ENCODE measurements around the gene TMEM51.
"Not testable (repeated sequence)": the region's sequence is repeated elsewhere in the genome, so short reads cannot be mapped to it uniquely, and the experiment has no call there.

TMEM51 gene

DNA sequence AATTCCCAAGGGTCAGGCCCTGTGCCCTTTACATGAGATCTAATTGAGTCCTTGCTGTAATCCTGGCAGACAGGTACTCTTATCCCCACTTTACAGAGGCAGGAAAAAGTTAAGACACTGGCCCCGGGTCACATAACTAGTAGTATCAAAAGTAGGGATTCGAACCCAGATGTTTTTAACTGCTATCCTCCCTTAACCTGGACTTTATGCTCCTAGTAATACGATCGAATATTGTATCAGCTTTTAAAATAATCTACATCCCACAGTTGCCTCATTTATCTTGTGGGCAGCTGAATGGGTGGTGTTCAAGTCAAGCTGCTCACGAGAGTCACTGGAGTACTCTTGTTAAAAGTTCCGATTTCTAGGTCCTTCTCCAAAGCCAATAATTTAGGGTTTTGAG is 25.5 kb upstream of the TMEM51 start:
- DNase-seq (ENCODE audit: low read depth in 3 of 3): no peak

DNA sequence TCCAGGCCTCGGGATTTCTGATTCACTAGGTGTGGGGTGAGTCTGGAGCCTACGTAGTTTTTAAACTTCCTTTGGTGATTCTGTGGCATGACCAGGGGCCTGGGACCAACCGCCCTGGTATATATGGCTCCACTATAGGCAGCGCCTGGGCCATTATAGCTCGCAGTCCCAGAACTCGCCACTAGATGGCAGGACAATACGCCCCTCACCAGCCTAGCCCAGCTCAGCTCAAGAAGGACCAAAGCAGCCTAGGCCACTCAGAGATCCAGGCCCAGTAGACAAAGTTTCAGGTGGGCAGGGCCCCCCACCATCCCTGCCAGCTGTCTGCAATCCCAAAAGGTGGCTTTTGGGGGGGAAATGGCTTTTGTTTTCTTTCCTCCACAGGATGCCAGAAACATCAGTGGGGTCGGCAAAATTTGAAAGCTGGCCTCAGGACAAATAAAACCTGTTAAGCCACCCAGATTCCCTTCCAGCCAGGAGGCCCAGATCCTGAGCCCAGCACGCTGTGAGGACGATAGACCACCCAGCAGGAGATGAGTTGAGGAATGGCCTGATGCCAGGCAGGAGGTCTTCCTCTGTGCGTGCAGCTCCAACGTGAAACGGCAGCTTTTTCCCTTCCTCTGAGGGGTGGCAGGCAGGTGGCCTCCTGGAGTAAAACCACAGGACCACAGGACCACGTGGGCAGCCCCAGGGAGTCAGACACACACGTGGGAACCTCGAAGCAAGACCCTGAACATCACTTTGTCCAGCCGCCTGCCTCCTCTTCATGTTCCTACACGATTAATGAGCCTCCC is 24.8 kb upstream of the TMEM51 start:
- DNase-seq (ENCODE audit: low read depth in 3 of 3): peak; percentile 40 to 57 (median 41)

DNA sequence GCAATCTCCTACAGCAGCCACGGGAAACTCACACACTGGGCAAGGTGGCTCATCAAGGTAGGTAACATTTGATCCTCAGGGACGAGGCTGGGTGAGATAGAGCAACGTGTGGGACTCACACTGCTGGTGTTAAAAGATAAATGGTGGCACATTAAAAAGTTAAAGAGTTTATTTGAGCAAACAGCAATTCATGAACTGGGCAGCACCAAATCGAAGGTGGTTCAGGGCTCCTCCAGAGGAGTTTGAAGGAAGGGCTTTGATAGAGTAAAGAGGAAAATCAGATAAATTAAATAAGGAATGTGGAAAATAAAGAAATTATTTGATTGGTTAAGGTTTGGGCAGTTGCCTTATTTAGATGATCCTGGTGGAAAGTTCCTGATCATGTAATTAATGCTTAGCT is 23.6 kb upstream of the TMEM51 start:
- no peak for DNase-seq (ENCODE audit: low read depth in 3 of 3)

DNA sequence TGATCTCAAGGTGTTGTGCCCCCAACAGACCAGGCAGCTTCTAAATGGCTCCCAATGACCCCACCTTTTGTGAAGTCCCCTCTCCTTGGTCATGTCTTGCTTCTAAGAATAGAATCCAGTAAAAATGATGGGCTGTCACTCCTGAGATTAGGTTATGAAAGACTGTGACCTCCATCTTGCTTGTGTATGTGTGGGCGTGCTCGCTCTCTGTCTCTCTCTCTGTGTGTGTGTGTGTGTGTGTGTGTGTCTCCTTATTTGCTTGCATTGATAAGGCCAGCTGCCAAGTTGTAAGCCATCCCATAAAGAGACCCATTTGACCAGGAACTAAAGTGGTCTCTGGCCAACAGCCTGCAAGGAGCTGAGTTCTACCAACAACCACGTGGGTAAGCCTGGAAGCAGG is 22.9 kb upstream of the TMEM51 start:
- DNase-seq (ENCODE audit: low read depth in 3 of 3): no peak

DNA sequence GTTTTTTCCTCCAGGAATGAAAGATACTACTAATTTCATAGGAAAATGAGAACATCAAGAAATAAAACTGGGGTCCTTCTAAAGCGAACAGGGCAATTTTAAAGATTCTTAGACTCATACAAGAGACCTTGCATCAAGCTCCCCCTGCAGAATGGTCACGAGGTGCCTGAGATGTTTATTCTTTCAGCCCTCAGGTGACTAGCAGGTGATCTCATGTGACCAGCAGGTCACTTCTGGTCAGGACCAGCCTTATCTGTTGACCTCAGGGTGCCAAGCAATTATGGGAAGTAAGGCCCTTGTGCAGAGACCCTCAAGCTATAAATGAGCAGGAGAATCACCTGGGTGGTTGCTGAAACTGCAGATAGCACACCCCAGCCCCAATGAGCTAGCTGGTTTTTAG is 20.6 kb upstream of the TMEM51 start:
- DNase-seq (ENCODE audit: low read depth in 3 of 3): no peak

DNA sequence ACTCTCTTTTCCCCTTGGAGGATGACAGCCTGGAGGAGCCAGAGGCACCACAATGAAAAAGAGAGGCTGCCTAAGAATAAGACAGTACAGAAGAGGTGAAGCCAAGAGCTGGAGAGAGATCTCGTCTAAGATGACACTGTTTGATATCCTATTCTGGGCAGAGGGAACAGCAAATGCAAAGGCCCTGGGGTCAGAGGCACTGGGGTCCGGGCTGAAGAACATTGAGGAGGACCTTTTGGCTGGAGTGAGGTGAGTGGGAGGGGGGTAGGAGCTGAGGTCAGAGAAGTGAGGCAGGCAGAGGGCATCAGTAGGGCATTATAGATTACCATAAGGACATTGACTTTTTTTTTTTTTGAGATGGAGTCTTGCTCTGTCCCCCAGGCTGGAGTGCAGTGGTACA is 19.3 kb upstream of the TMEM51 start:
- no peak for DNase-seq (ENCODE audit: low read depth in 3 of 3)

DNA sequence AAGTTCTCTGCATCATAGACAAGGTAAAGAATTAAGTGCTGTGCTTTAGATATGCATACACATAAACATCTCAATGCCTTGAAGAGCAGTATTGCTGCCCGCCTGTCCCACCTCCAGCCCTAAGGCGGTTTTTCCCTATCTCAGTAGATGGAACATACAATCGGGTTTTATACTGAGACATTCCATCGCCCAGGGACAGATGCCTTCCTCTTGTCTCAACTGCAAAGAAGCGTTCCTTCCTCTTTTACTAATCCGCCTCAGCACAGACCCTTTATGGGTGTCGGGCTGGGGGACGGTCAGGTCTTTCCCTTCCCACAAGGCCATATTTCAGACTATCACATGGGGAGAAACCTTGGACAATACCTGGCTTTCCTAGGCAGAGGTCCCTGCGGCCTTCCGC is 17.9 kb upstream of the TMEM51 start:
- DNase-seq (ENCODE audit: low read depth in 3 of 3): not testable (repeated sequence)

DNA sequence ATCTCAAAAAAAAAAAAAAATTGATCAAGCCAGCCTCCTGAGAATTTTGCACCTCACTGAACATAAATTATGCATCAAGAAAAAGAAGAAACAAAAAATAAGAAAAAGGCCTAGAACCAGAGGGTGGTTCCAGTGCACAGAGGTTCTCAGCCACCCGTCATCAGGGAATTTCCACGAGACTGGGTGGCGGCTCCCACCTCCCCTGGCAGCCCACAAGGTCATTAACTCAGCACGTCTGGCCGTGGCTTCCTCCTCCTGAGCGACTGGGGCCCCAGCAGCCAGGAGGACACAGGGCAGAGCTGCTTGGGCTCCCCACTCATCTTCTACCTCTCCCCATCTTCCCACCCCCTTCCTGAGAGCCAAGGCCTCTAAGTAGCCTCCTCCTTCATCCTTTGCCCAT is 15.7 kb upstream of the TMEM51 start:
- no peak for DNase-seq (ENCODE audit: low read depth in 3 of 3)

DNA sequence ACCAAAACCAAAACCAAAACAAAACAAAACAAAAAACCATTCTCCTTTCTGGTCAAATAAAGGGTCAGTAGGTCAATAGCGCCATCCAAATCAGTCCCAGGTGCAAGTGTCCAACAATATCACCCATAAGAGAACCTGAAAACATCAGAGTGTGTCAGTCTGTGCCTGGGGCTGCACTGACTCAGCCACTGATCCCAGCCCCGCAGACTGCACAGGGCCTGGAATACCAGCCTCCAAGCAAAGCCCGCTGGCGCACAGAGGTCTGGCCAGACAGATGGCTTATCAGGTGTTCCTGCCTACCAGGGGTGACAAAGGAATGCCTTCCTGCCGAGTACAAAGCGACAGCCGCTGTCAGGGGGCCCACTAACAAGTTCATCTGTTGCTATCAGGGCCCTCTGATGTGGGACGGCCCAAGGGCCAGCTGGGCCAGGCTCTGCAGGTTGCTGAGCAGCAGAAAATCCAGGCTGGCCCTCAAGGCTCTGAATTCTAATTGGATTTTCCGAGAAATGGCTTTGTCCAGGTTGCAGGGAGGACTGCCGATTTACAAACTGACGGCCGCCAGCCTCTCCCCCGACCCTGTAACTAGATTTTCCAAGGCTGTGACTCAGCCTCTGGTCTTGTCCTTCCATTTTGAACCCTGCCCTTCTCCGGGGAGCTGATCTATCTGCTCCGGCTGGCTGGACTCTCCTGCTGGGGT is 13.7 kb upstream of the TMEM51 start:
- no peak for DNase-seq (ENCODE audit: low read depth in 3 of 3)

DNA sequence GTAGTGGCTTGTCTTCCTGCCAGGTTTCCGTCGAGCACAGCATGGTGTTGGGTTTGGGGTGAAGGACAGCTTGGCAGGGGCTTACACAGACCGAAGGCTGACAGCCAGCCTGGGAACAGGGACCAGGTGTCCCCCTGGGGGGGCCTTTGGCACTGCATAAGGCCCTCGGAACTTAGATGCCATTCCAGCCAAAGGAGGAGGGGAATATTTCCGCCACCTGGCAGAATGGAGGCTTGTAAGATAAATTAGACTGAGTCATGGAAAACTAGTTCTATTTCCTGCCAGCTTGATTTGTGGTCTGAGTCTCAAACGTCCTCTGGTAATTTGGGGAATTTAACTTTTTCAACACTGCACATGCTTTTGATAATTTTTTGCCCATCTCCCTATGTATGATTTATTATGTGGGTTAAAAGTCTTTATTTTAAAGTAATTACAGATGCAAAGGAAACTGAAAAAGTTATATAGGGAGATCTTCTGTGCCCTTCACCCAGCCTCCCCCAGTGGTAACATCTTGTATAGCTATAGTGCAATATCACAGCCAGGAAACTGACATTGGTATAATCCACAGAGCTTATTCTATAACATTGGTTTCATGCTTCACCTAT is 11.5 kb upstream of the TMEM51 start:
- DNase-seq (ENCODE audit: low read depth in 3 of 3): no peak

DNA sequence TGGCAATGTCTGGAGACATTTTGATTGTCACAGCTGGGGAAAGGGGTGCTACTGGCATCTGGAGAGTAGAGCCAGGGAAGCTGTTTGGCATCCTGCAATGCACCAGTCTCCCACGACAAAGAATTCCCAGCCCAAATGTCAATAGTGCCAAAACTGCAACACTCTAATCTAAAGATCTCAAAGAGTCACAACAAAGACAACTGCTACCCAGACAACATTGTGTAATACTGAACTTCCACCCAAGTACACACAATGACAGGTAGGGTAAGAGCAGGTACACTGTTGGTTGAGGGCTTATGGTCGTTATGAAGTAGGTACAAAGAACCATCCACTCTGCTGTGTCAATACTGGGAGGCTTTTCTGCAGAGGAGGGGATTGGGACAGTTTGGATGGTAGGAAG is 8.2 kb upstream of the TMEM51 start:
- no peak for DNase-seq (ENCODE audit: low read depth in 3 of 3)

DNA sequence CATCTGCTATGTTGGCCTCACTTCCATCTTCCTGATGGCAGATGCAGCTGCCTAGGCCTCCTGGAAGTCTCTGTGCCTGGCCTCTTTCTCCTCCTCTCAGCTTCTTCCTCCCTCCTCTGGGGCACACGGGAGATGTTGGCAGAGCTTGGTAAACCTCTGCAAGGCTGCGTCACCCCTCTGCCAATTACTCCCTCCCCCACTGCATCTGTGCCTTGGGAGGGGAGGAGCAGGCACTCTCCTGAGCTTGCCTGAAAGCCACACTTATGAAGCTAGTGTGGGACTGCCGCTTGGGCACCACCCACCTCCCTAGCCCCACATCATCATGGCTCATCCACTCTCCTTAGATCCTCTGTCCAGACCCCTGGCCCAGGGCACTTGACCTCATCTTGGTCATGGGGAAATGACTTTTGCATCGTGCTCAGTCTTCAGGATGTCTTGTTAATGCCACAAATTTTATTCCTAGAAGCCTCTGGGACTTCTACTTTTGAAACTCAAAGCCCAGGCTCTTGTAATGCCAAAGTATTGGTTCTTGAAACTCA is 7.3 kb upstream of the TMEM51 start:
- DNase-seq (ENCODE audit: low read depth in 3 of 3): no peak

DNA sequence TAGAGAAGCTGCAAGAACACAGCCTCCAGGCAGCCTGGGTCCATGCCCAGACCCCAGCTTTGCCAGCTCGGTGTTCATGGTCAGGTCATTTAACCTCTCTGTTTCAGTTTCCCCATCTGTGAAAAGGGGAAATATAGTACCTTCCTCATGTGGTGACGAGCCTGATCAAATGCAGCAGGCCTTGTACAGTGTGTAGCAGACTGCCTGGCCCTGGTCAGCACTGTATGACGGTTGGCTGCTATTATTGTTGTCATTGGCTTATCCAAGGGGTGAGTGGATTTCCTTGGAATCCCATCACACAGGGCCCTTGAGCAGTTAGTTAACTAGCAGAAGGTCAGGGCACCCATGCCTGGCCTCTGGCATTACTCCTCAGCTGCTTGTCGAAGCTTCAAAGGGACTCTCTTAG is 6.6 kb upstream of the TMEM51 start:
- no peak for DNase-seq (ENCODE audit: low read depth in 3 of 3)

DNA sequence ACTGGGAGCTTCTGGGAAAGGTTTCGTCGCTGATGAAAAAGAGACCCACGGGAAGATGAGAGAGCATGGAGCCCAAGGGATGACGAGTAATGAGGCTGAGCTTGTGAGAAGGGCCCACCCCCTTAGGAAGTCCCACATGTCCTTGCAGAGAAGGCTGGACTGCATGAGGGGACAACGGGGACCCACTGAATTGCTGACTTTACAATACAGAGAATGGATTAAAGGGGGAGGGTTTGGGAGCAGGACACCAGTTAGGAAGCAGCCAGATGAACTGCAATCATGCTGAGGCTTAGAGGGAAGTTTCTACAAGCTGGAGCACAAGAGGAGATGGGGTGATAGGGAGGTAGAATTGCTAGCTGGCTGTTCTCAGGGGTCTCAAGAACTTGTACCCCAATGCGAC is 5.5 kb upstream of the TMEM51 start:
- DNase-seq (ENCODE audit: low read depth in 3 of 3): no peak

DNA sequence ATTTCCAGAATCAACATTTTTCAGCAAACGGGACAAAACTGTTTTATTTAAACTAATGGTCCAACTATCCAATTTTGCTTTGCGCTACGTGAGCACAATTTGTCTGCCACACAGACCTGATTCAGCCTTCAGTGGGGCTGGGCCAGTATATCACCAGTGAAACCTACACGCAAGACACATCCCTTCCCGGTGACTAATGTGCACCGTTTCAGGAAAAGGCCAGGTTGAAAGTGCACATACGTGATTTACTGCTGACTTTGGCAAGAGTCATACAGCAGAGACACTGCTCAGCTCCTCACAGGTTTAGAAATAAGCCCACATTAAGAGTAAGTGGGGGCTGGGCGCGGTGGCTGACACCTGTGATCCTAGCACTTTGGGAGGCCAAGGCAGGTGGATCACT is 5.1 kb upstream of the TMEM51 start:
- DNase-seq (ENCODE audit: low read depth in 3 of 3): no peak

DNA sequence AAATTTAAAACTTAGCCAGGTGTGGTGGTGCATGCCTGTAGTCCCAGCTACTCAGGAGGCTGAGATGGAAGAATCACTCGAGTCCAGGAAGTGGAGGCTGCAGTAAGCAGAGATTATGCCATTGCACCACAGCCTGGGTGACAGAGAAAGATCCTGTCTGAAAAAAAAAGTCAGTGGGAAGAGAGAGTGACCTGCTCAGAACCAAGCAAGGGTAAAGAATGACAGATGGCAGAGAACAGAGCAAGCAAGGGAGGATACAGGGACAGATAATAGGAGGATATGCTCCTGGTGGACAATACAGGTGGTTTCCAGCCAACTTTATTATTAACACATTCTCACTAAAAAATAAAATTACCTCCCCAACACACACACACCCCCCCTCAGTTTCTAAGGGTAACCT is 4.6 kb upstream of the TMEM51 start:
- no peak for DNase-seq (ENCODE audit: low read depth in 3 of 3)

DNA sequence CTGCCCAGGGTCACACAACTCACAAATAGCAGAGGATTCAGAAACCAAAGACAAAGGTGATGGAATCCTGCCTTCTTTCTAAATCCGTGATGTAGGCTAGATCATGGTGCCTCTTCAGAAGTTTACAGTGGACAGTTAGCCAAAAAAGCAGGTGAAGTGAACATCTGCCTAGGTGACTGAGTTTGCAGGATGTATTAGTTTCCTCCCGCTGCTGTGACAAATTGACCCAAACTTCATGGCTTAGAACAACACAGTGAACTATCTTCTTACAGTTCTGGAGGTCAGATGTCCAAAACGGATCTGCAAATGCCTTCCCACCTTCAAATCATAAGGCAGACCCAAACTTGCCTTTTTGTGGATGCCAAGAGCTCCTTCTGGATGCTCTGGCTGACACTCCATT is 3.2 kb upstream of the TMEM51 start:
- no peak for DNase-seq (ENCODE audit: low read depth in 3 of 3)

DNA sequence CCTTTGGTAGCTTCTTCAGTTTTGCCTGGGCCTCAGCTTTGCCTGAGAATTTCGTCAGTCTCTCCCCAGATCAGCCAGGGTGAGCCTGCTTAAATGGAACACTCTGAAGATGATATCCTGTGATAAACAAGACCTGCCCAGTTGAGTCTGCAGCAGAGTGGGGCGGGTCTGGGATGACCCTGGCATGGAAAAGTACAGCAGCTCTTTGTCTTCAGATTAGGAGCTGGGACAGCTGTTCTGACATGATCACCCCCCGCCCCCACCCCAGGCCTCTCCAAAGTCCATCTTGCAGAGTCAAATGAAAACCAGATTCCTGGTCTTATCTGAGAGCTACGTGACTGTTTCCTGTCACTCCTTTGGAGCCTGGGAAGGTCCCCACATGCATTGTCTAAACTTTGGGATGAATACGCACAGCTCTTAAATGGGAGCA is 2.2 kb upstream of the TMEM51 start:
- no peak for DNase-seq (ENCODE audit: low read depth in 3 of 3)

DNA sequence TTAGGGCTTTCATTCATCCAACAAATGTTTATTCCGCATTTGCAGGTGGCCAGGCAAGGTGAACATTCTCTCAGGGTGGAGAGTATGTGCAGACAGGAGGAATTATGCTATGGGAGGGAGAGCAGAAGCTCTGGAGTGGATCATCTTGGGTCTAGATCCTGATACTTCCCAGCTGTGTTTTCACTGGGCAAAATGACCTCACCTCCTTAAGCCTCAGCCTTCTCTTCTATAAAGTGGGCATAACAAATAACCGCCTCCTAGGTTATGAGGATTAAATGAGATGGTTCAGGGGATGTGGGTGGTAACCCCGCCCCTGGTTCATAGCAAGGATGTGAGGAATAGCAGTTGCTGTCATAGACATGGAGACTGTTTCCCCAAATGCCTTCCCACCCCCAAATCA is 1.7 kb upstream of the TMEM51 start:
- no peak for DNase-seq (ENCODE audit: low read depth in 3 of 3)

DNA sequence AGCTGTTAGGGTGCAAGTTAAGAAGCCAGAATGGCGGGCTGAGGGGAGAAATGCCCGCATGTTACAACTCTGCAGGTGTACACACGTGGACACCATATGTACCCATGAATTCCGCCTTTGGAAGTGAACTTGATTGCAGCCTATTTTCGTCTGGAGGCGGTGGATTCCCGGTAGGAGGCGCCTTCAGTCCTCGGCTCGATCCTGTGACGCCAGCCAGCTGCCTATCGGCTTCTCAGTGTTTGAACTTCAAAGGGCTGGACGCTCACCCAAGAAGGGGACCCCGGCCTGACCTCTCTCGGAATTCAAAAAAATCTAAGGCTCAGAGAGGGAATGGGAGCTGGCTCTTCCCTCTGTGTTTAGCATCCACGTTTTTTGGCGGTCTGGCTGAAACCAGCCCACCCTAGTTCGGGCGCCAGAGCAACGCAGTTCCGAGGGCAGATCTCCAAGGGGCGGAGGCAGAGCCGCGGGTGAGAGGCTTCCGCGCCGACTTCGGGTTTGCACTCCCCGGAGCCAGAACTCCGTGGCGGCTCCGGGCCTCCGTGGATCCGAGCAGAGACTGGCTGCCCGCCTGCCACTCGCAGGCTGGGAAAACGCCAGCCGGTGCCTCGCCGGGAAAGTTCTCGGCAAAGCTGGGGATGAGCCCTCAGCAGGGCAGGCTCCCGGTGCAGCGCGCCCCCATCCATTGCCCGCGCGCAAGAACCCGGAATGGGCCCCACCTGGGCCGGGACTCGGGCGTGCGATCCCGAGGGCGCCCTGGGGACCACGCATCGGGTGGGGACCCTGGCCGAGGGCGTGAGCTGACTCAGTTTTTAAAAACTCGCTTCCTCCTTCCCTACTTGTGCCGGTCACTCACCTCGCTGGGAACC is 996 bp upstream of the TMEM51 start:
- no peak for DNase-seq (ENCODE audit: low read depth in 3 of 3)

DNA sequence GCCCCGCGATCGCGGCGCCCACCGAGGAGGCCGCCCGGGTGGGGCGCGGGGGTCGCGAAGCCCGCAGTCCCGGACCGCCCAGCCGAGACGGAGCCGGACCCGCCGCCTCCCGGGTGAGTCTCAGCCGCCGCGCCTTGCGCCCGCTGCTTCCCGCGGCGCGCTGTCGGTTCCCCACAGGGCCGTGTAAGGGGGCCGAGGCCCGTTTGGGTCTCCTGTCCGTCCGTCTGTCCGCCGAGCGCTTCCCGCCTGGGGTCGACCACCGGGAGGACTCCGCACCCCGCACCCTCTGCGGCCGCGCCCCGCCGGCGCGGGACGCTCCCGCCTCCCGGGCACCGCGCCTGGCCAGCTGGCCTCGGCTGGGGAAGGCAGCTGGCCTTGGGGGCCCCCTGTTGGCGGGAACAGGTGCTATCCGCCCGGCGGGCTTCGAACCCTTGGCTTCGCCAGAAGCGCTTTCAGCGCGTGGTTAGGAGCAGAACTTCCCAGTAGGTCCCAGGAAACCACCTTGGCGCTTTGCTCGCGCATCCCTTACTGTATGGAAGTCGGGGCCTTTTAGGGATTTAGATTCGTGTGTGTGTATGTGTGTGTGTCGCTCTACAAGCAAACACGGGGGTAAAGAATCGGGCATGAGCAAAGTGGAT is 414 bp downstream of the TMEM51 start:
- DNase-seq (ENCODE audit: low read depth in 3 of 3): peak in 1 of 3 experiments; percentile 19
